Pancreas (tissue), 10 donors: ENCODE data around the gene MLN. TPM values are rescaled to one million over a fixed set of nuclear protein-coding genes. Genes with fewer than 3 reads are reported as not detected.
A peak's percentile ranks its signal among the peaks of the same experiment; 100 is the strongest.

Experiments
- ATAC-seq, 4 donors: fragments of 200-7000 bp; cut with Tn5 transposase; one replicate each; pipeline versions ENCODE4 v1.8.0 to v1.9.1; 2020; ENCODE audit warnings: mild to moderate bottlenecking in 4 of 4, moderate library complexity in 4 of 4
- DNase-seq, 6 donors: peaks; one replicate each; pipeline ENCODE4 v3.0.0-alpha.2; 2020
- FAIRE-seq: peaks from 2 replicates; lab custom pipeline; 2012; peaks lifted over from hg19 to GRCh38; lab: Jason Lieb, UNC
- H3K27ac ChIP-seq, 4 donors: fragments of 200-600 bp; sonication (generic); 1 replicate in 3 of 4; 2 replicates in 1 of 4; pipeline versions ENCODE4 v1.5.0 to v1.8.0; 2020
- H3K27me3 ChIP-seq, 4 donors: fragments of 200-600 bp; one replicate each; pipeline ENCODE4 v1.8.0; 2021
- H3K36me3 ChIP-seq, 3 donors: fragments of 200-600 bp; sonication (generic) in 1 of 3; one replicate each; pipeline versions ENCODE4 v1.5.0 to v1.8.0; 2020 to 2021
- H3K4me1 ChIP-seq, 3 donors: fragments of 200-600 bp; one replicate each; pipeline ENCODE4 v1.8.0; 2021
- H3K4me3 ChIP-seq, 4 donors: fragments of 200-600 bp; sonication (generic) in 2 of 4; one replicate each; pipeline versions ENCODE4 v1.5.0 to v1.8.0; 2020 to 2021
- H3K9me3 ChIP-seq, 4 donors: fragments of 200-600 bp; one replicate each; pipeline ENCODE4 v1.8.0; 2021
- CTCF ChIP-seq, 4 donors: fragments of 200-600 bp; sonication (generic) in 3 of 4; IDR thresholded peaks; one replicate each; pipeline versions ENCODE4 v1.5.0 to v1.8.0; 2021; ENCODE audit warnings: antibody characterized with exemption in 4 of 4
- WGBS, 2 donors: extraction: QIAGEN DNeasy Blood & Tissue Kit; methylation state at CpG; one replicate each; pipeline ENCODE4 v1.1.7; 2013; 5-methylcytosine and 5-hydroxymethylcytosine counted together
- intact Hi-C, 3 donors: fragments of 100-400 bp; cut with DNase I; formaldehyde crosslinking; loops; one replicate each; pipeline versions ENCODE4 v1.11.1 to v1.14.2; 2022
- polyA plus RNA-seq, 2 donors: library from polyadenylated mRNA; stranded (reverse); fragments of 200-250 nt; gene quantifications; one replicate each; pipeline ENCODE4 v1.2.3, GENCODE V29; 2013
- total RNA-seq, 6 donors: library from RNA; stranded (reverse); fragmentation: NEBNext Ultra II Directional in 4 of 6; extraction: Animal tissue kit (Norgen Biotek cat#: 25700) in 4 of 6; gene quantifications; one replicate each; pipeline versions ENCODE4 v1.2.1 to v1.2.4, GENCODE V29; 2021 to 2023
- donor health status: healthy with polysubstance abuse.
- donor health status: DM: no; HTN: no; CAD: no; lungs with moderate emphysema.
- donor health status: DM: no; HTN: no; CAD: no.
- donor health status: control.
- donor health status: control.
- donor health status: Bipolar disorder and iron deficiency.
- donor health status: DM: yes; HTN: yes; CAD: no.
- donor health status: DM: no; HTN: no; CAD: no.
- donor health status: DM: no; HTN: no; CAD: no.
- donor health status: DM: yes; HTN: yes; CAD: no.

The MLN gene
- total and polyA plus RNA-seq, 8 donors = not detected

- Histone ChIP-seq H3K9me3 (no peaks in the 10 kb centered on the region), H3K36me3 (no peaks in the 10 kb centered on the region), H3K4me1 (peaks cover 0 to 3% (median 0%) of the 10 kb centered on the region in 3 donors), H3K27me3 (no peaks in the 10 kb centered on the region), H3K4me3 (no peak overlapping the region), H3K27ac (no peak overlapping the region)
- 55 to 62% methylated on average over 12 of the region's 12 CpGs for WGBS, 2 donors
- no peak for FAIRE-seq
- DNase-seq = no peak
- intact Hi-C loops = no loop called here
- no peak for TF ChIP-seq CTCF (IDR thresholded peaks at IDR 0.05)
- ATAC-seq = peak in 3 of 4 donors; percentile 70 to 85 (median 85)
Measured at GRCh38 chr6:33840048-33840926, 36.5 kb upstream of the MLN start.

GRCh38 chr6:33839399-33840047, 35.7 kb upstream of the MLN start:
- DNase-seq (no peak), ATAC-seq (peak in 2 of 4 donors; percentile 17 to 28), FAIRE-seq (no peak)
- H3K27ac ChIP-seq = no peak overlapping the region
- intact Hi-C loops = no loop called here
- no peaks in the 10 kb centered on the region for H3K36me3 ChIP-seq
- H3K4me1 ChIP-seq = peaks cover 0 to 3% (median 0%) of the 10 kb centered on the region in 3 donors
- WGBS, 2 donors = 62 to 67% methylated on average over 11 of the region's 11 CpGs
- H3K27me3 ChIP-seq = no peaks in the 10 kb centered on the region
- H3K9me3 ChIP-seq = no peaks in the 10 kb centered on the region
- no peak overlapping the region for H3K4me3 ChIP-seq
- TF ChIP-seq CTCF (IDR thresholded peaks at IDR 0.05) = no peak

DNA sequence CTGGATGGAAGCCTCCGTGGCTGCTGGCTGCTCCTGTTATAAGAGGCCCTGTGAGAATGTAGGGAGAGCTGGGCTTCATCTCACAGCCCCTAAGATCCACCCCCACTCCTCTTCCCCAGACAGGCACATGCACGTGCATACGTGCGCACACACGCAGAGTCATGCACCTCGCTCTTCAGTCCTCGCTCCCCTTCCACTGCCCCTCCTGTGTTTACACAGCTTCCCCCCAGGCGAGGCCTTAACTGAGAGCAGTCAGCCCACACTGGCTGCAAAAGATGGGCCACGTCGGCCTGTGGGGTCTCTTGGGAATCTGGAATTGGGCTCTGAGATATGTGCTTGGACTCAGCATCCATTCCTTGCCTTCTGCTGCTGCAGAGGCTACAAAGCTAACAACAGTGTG, 35.2 kb upstream of the MLN start:
- H3K4me3 ChIP-seq = no peak overlapping the region
- DNase-seq (no peak), FAIRE-seq (no peak), ATAC-seq (no peak)
- WGBS, 2 donors = 70 to 74% methylated on average over 10 of the region's 10 CpGs
- H3K27ac ChIP-seq = no peak overlapping the region
- no peak for TF ChIP-seq CTCF (IDR thresholded peaks at IDR 0.05)
- H3K9me3 ChIP-seq = no peaks in the 10 kb centered on the region
- H3K36me3 ChIP-seq = no peaks in the 10 kb centered on the region
- peaks cover 0 to 3% (median 0%) of the 10 kb centered on the region in 3 donors for H3K4me1 ChIP-seq
- no peaks in the 10 kb centered on the region for H3K27me3 ChIP-seq
- intact Hi-C loops = no loop called here

GRCh38 chr6:33837971-33838665, 34.3 kb upstream of the MLN start:
- H3K4me3 ChIP-seq = no peak overlapping the region

More at GRCh38 chr6:33837971-33838665, 34.3 kb upstream of the MLN start:
- FAIRE-seq = no peak
- no peaks in the 10 kb centered on the region for H3K9me3 ChIP-seq
- H3K36me3 ChIP-seq = no peaks in the 10 kb centered on the region
- intact Hi-C loops = no loop called here
- no peak overlapping the region for H3K27ac ChIP-seq
- peaks cover 0 to 3% (median 0%) of the 10 kb centered on the region in 3 donors for H3K4me1 ChIP-seq
- no peak for TF ChIP-seq CTCF (IDR thresholded peaks at IDR 0.05)
- ATAC-seq = no peak
- no peak for DNase-seq
- H3K27me3 ChIP-seq = no peaks in the 10 kb centered on the region
- WGBS, 2 donors = 38 to 50% methylated on average over 12 of the region's 12 CpGs
